Esophagus muscularis mucosa (tissue), 4 donors: ENCODE measurements around the gene CCNQ. TPM values are rescaled to one million over a fixed set of nuclear protein-coding genes. Genes with fewer than 3 reads are reported as not detected.

Experiments
- DNase-seq: peaks from one replicate; pipeline ENCODE4 v3.0.0-alpha.2; 2017; ENCODE audit errors: extremely low spot score
- H3K27ac ChIP-seq, 4 donors: fragments of 200-600 bp; sonication (generic); replicated peaks in 1 of 4; 1 replicate in 3 of 4; 2 replicates in 1 of 4; pipeline ENCODE4 v1.5.1; 2016 to 2019; ENCODE audit warnings: mild to moderate bottlenecking in 1 of 4
- H3K27me3 ChIP-seq, 4 donors: fragments of 200-600 bp; sonication (generic); one replicate each; pipeline versions ENCODE4 v1.5.1 to v1.6.0; 2016 to 2019
- H3K36me3 ChIP-seq, 4 donors: fragments of 200-600 bp; sonication (generic); one replicate each; pipeline ENCODE4 v1.5.1; 2016 to 2019
- H3K4me1 ChIP-seq, 4 donors: fragments of 200-600 bp; sonication (generic); one replicate each; pipeline ENCODE4 v1.5.1; 2016 to 2019
- H3K4me3 ChIP-seq, 4 donors: fragments of 200-600 bp; sonication (generic); 1 replicate in 2 of 4; 2 replicates in 2 of 4; pipeline ENCODE4 v1.5.1; 2016 to 2019; ENCODE audit warnings: mild to moderate bottlenecking in 4 of 4, moderate library complexity in 1 of 4
- H3K9me3 ChIP-seq, 4 donors: fragments of 200-600 bp; sonication (generic); 1 replicate in 3 of 4; 2 replicates in 1 of 4; pipeline ENCODE4 v1.5.1; 2016 to 2019
- CTCF ChIP-seq, 3 experiments: fragments of 200-600 bp in 2 of 3; fragments of 450-650 bp in 1 of 3; sonication (generic) in 2 of 3; IDR thresholded peaks; one replicate each; pipeline ENCODE4 v1.5.1; 2017 to 2019; ENCODE audit warnings: antibody characterized with exemption in 3 of 3, mild to moderate bottlenecking in 2 of 3, moderate library complexity in 1 of 3
- EP300 ChIP-seq: sonication (generic); formaldehyde crosslinking; IDR thresholded peaks from one replicate; pipeline ENCODE4 v1.6.1; 2017; ENCODE audit warnings: antibody characterized with exemption
- POLR2A ChIP-seq: fragments of 450-650 bp; IDR thresholded peaks from one replicate; pipeline ENCODE4 v1.6.1; 2017; ENCODE audit warnings: antibody characterized with exemption, moderate library complexity, mild to moderate bottlenecking, low read depth
- POLR2AphosphoS5 ChIP-seq, 2 donors: sonication (generic); formaldehyde crosslinking; IDR thresholded peaks; one replicate each; pipeline ENCODE4 v1.6.1; 2017; ENCODE audit warnings: antibody characterized with exemption in 2 of 2
- WGBS: methylation state at CpG from one replicate; pipeline ENCODE4 v1.1.5; 2018; 5-methylcytosine and 5-hydroxymethylcytosine counted together
- intact Hi-C: fragments of 100-400 bp; cut with DNase I; formaldehyde crosslinking; loops from one replicate; pipeline ENCODE4 v1.15.1; 2023
- total RNA-seq, 4 donors: library from RNA; depleted of rRNA; stranded (reverse); fragments of >200 nt; gene quantifications; one replicate each; pipeline versions ENCODE4 v1.1.0 to v1.2.1, GENCODE V29; 2016

The CCNQ gene
- total RNA-seq, 4 donors from 2014 or later: 38.6 to 58.3 (median 49.8) TPM

GRCh38 chrX:153565996-153566580 lies 32.9 kb downstream of the CCNQ start:
- DNase-seq: no peak
- Histone ChIP-seq H3K36me3 (no peaks in the 10 kb centered on the region), H3K27me3 (no peaks in the 10 kb centered on the region), H3K4me1 (no peaks in the 10 kb centered on the region), H3K9me3 (no peaks in the 10 kb centered on the region), H3K4me3 (no peak overlapping the region), H3K27ac (no peak overlapping the region)
- intact Hi-C loops: no loop called here
- no peak for TF ChIP-seq POLR2A
- no peak for TF ChIP-seq CTCF (IDR thresholded peaks at IDR 0.05)
- no peak for TF ChIP-seq EP300
- TF ChIP-seq POLR2AphosphoS5 (IDR thresholded peaks at IDR 0.05): no peak
- 93% methylated on average over 4 of the region's 9 CpGs for WGBS

GRCh38 chrX:153564047-153564606 lies 34.8 kb downstream of the CCNQ start:
- no peak for DNase-seq
- intact Hi-C loops: no loop called here
- Histone ChIP-seq H3K9me3 (no peaks in the 10 kb centered on the region), H3K27ac (no peak overlapping the region), H3K27me3 (no peaks in the 10 kb centered on the region), H3K4me3 (no peak overlapping the region), H3K4me1 (no peaks in the 10 kb centered on the region), H3K36me3 (no peaks in the 10 kb centered on the region)
- TF ChIP-seq POLR2AphosphoS5 (IDR thresholded peaks at IDR 0.05) (no peak), EP300 (no peak), CTCF (IDR thresholded peaks at IDR 0.05) (no peak)
- WGBS: 76% methylated on average over 3 of the region's 14 CpGs

GRCh38 chrX:153562546-153562945 lies 36.4 kb downstream of the CCNQ start:
- Histone ChIP-seq H3K27me3 (no peaks in the 10 kb centered on the region), H3K4me1 (no peaks in the 10 kb centered on the region), H3K9me3 (no peaks in the 10 kb centered on the region), H3K27ac (no peak overlapping the region), H3K4me3 (no peak overlapping the region), H3K36me3 (no peaks in the 10 kb centered on the region)
- no peak for DNase-seq
- 85% methylated on average over 9 of the region's 9 CpGs for WGBS
- intact Hi-C loops: no loop called here
- TF ChIP-seq EP300 (no peak), POLR2A (no peak), POLR2AphosphoS5 (IDR thresholded peaks at IDR 0.05) (no peak), CTCF (IDR thresholded peaks at IDR 0.05) (no peak)

- H3K27ac ChIP-seq: no peak overlapping the region
- intact Hi-C loops: no loop called here
- no peaks in the 10 kb centered on the region for H3K36me3 ChIP-seq
- H3K27me3 ChIP-seq: no peaks in the 10 kb centered on the region
- WGBS: 53% methylated on average over 2 of the region's 7 CpGs
- H3K4me3 ChIP-seq: no peak overlapping the region
- H3K9me3 ChIP-seq: no peaks in the 10 kb centered on the region
- DNase-seq: no peak
- TF ChIP-seq POLR2A (no peak), EP300 (no peak), CTCF (IDR thresholded peaks at IDR 0.05) (no peak), POLR2AphosphoS5 (IDR thresholded peaks at IDR 0.05) (no peak)
- H3K4me1 ChIP-seq: no peaks in the 10 kb centered on the region
Observed at GRCh38 chrX:153561337-153561736, 37.6 kb downstream of the CCNQ start.

- no peak overlapping the region for H3K27ac ChIP-seq
- 93% methylated on average over 20 of the region's 22 CpGs for WGBS
- no peak for DNase-seq
- H3K4me3 ChIP-seq: no peak overlapping the region
- no peaks in the 10 kb centered on the region for H3K9me3 ChIP-seq
- H3K27me3 ChIP-seq: no peaks in the 10 kb centered on the region
- intact Hi-C loops: no loop called here
- TF ChIP-seq CTCF (IDR thresholded peaks at IDR 0.05) (no peak), EP300 (no peak), POLR2AphosphoS5 (IDR thresholded peaks at IDR 0.05) (no peak), POLR2A (no peak)
- no peaks in the 10 kb centered on the region for H3K36me3 ChIP-seq
- no peaks in the 10 kb centered on the region for H3K4me1 ChIP-seq
Observed at GRCh38 chrX:153560466-153560865, 38.5 kb downstream of the CCNQ start.
